ENCODE measurements around the gene WNK1.

WNK1 gene

DNA sequence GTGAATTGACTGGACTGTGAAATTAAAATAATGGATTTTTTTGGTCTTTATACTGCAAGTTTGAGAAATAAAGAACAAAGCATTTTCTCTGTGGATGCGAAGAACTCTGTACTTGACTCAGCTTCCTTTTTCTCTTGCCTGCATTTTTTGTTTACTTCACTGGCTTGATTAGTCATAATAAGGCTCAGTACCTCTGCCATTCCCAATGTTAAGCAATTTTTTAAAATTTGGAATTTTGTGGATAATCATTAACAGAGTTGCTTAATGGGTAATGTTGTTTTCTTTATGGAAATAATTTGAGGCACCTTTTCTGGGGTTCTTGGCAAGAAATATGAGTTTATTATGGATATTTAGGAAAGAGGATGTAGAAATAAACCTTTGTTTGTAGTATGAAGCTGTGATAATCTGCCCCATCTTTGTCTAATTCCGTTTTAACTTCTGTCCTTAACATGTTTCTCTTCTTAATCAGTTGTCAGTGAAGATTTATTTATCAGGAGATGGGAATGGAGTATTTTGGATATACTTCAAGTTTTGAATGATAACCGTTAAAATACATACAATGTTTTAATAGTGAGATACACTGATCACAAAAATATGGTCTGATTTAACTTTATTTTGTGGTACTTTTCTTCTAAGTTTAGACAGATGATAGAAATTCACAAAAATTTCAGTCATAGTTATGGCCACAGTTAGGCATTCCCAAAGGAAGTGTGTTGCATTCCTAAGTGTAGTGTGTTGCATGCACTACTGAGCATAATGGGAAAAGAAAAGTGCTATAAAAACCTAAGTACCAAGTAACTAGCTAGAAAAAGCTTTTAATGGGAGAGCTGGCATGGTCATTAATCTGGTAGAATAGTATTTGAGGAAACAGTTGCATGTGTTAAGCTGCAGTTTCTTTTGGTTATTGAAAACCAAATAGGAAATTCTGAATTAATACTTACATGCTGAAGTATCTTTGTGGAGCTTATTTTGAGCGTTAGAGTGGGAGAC, 27.7 kb downstream of the WNK1 start:
- Histone ChIP-seq H4K91ac (ENCODE audit: low read depth, low read length, poor library complexity) (no peak overlapping the region), H2AK5ac (ENCODE audit: low read depth, low read length) (no peak overlapping the region), H3K14ac (ENCODE audit: low read length) (no peak overlapping the region), H3K36me3 (replicated peaks in 1 of 2; ENCODE audit: control insufficient read depth in 2 of 2, insufficient read depth in 2 of 2, low read length in 2 of 2) (no peaks in the 10 kb centered on the region), H3K9me3 (replicated peaks in 1 of 2; ENCODE audit: control insufficient read depth in 2 of 2, insufficient read depth in 1 of 2, low read depth in 1 of 2, low read length in 2 of 2) (no peaks in the 10 kb centered on the region), H4K8ac (ENCODE audit: low read depth, low read length) (no peak overlapping the region), H3K79me1 (ENCODE audit: low read depth, low read length) (peaks cover 3% of the 10 kb centered on the region), H2AFZ (ENCODE audit: low read length) (no peak overlapping the region), H3K27ac (replicated peaks; ENCODE audit: low read length) (no peak overlapping the region), H3K4ac (ENCODE audit: low read length) (no peak overlapping the region), H3K9ac (ENCODE audit: low read depth, low read length, poor library complexity) (no peak overlapping the region), H3K23ac (ENCODE audit: low read depth, low read length, poor library complexity) (no peak overlapping the region), H2BK15ac (ENCODE audit: low read length) (no peak overlapping the region), H3K4me1 (ENCODE audit: control insufficient read depth in 2 of 2, insufficient read depth in 1 of 2, low read depth in 1 of 2, low read length in 2 of 2) (peaks cover 0 to 7% of the 10 kb centered on the region in 2 donors), H3K27me3 (ENCODE audit: control insufficient read depth in 3 of 3, insufficient read depth in 3 of 3, low read depth in 1 of 3, low read length in 3 of 3) (no peaks in the 10 kb centered on the region), H3K4me2 (ENCODE audit: insufficient read depth, low read length, poor library complexity, severe bottlenecking) (no peak overlapping the region), H2BK120ac (ENCODE audit: low read depth, low read length) (no peak overlapping the region), H3K18ac (ENCODE audit: low read length) (no peak overlapping the region), H2BK12ac (ENCODE audit: low read length) (no peak overlapping the region), H2BK5ac (ENCODE audit: low read length) (no peak overlapping the region), H3K4me3 (ENCODE audit: low read length in 2 of 2) (no peak overlapping the region)
- DNase-seq (ENCODE audit: low spot score) = no peak
- no CpG with 5 or more reads among the region's 4 CpGs for WGBS, 2 donors (ENCODE audit: extremely low coverage in 2 of 2, insufficient read length in 2 of 2, insufficient replicate concordance in 1 of 2)

DNA sequence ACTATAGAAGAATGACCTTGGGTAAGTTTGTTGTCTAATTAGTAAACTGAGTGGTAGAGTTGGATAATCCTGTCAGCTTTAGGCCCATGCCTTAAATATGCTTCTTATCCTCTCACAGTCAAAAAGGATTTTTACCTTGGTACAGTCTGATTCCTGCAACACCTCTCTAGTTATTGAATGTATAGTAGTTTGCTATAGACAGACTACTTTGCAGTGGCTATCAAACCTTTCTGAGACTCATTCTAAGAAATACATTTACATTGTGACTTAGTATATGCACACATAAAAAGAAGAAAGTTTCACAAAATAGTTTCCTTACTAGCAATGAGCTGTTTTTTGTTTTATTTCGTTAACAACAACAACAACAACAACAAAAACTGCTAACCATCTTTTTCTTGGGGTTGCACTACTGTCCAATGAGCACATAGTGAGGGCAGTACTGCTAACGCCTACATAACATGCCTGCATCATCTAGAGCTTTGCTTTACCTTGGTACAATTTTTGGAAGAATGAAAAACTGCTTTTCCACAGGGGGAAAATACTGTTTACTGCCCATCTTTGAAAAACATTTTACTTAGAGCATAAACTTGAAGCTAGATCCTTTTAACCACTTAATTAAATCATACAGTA, 28.5 kb downstream of the WNK1 start:
- Histone ChIP-seq H3K4me2 (ENCODE audit: insufficient read depth, low read length, poor library complexity, severe bottlenecking) (no peak overlapping the region), H3K9ac (ENCODE audit: low read depth, low read length, poor library complexity) (no peak overlapping the region), H2AFZ (ENCODE audit: low read length) (no peak overlapping the region), H3K79me1 (ENCODE audit: low read depth, low read length) (peaks cover 3% of the 10 kb centered on the region), H3K36me3 (replicated peaks in 1 of 2; ENCODE audit: control insufficient read depth in 2 of 2, insufficient read depth in 2 of 2, low read length in 2 of 2) (no peaks in the 10 kb centered on the region), H4K8ac (ENCODE audit: low read depth, low read length) (no peak overlapping the region), H3K27me3 (ENCODE audit: control insufficient read depth in 3 of 3, insufficient read depth in 3 of 3, low read depth in 1 of 3, low read length in 3 of 3) (no peaks in the 10 kb centered on the region), H3K4me1 (ENCODE audit: control insufficient read depth in 2 of 2, insufficient read depth in 1 of 2, low read depth in 1 of 2, low read length in 2 of 2) (peaks cover 0 to 7% of the 10 kb centered on the region in 2 donors), H3K23ac (ENCODE audit: low read depth, low read length, poor library complexity) (no peak overlapping the region), H3K9me3 (replicated peaks in 1 of 2; ENCODE audit: control insufficient read depth in 2 of 2, insufficient read depth in 1 of 2, low read depth in 1 of 2, low read length in 2 of 2) (no peaks in the 10 kb centered on the region), H2BK12ac (ENCODE audit: low read length) (no peak overlapping the region), H4K91ac (ENCODE audit: low read depth, low read length, poor library complexity) (no peak overlapping the region), H2BK15ac (ENCODE audit: low read length) (no peak overlapping the region), H2AK5ac (ENCODE audit: low read depth, low read length) (no peak overlapping the region), H3K14ac (ENCODE audit: low read length) (no peak overlapping the region), H3K4ac (ENCODE audit: low read length) (no peak overlapping the region), H2BK120ac (ENCODE audit: low read depth, low read length) (no peak overlapping the region), H3K18ac (ENCODE audit: low read length) (no peak overlapping the region), H3K4me3 (ENCODE audit: low read length in 2 of 2) (no peak overlapping the region), H2BK5ac (ENCODE audit: low read length) (no peak overlapping the region), H3K27ac (replicated peaks; ENCODE audit: low read length) (no peak overlapping the region)
- no CpG with 5 or more reads among the region's 2 CpGs for WGBS, 2 donors (ENCODE audit: extremely low coverage in 2 of 2, insufficient read length in 2 of 2, insufficient replicate concordance in 1 of 2)
- DNase-seq (ENCODE audit: low spot score) = no peak

DNA sequence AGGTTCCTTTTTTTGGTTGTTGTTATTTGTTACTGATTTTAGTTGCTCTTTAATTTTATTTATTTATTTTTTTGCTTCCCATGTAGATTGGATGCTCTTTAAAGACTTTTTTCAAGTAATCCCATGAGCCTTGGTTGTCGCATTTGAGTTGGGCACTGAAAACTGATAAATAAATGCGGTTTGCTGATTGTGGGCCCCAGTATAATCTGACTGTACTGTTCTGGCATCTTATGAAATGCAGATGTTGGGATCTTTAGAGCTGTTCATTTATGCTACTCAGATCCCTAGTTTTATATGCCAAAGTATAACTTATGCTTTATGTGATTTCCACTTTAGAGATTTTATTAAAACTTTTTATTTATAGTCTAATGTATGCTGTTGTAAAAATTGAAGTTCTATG, 33.3 kb downstream of the WNK1 start:
- Histone ChIP-seq H3K18ac (ENCODE audit: low read length) (no peak overlapping the region), H3K27ac (replicated peaks; ENCODE audit: low read length) (no peak overlapping the region), H2AK5ac (ENCODE audit: low read depth, low read length) (no peak overlapping the region), H3K4ac (ENCODE audit: low read length) (no peak overlapping the region), H2BK15ac (ENCODE audit: low read length) (no peak overlapping the region), H3K23ac (ENCODE audit: low read depth, low read length, poor library complexity) (no peak overlapping the region), H4K91ac (ENCODE audit: low read depth, low read length, poor library complexity) (no peak overlapping the region), H2AFZ (ENCODE audit: low read length) (no peak overlapping the region), H3K4me3 (ENCODE audit: low read length in 2 of 2) (no peak overlapping the region), H3K9me3 (replicated peaks in 1 of 2; ENCODE audit: control insufficient read depth in 2 of 2, insufficient read depth in 1 of 2, low read depth in 1 of 2, low read length in 2 of 2) (peaks cover 2 to 15% of the 10 kb centered on the region in 2 donors), H3K79me1 (ENCODE audit: low read depth, low read length) (no peaks in the 10 kb centered on the region), H4K8ac (ENCODE audit: low read depth, low read length) (no peak overlapping the region), H3K9ac (ENCODE audit: low read depth, low read length, poor library complexity) (no peak overlapping the region), H2BK120ac (ENCODE audit: low read depth, low read length) (no peak overlapping the region), H2BK12ac (ENCODE audit: low read length) (no peak overlapping the region), H3K14ac (ENCODE audit: low read length) (no peak overlapping the region), H3K4me2 (ENCODE audit: insufficient read depth, low read length, poor library complexity, severe bottlenecking) (no peak overlapping the region), H3K36me3 (replicated peaks in 1 of 2; ENCODE audit: control insufficient read depth in 2 of 2, insufficient read depth in 2 of 2, low read length in 2 of 2) (no peaks in the 10 kb centered on the region), H2BK5ac (ENCODE audit: low read length) (no peak overlapping the region), H3K4me1 (ENCODE audit: control insufficient read depth in 2 of 2, insufficient read depth in 1 of 2, low read depth in 1 of 2, low read length in 2 of 2) (no peaks in the 10 kb centered on the region), H3K27me3 (ENCODE audit: control insufficient read depth in 3 of 3, insufficient read depth in 3 of 3, low read depth in 1 of 3, low read length in 3 of 3) (no peaks in the 10 kb centered on the region)
- no peak for DNase-seq (ENCODE audit: low spot score)
- WGBS, 2 donors (ENCODE audit: extremely low coverage in 2 of 2, insufficient read length in 2 of 2, insufficient replicate concordance in 1 of 2) = no CpG with 5 or more reads among the region's 2 CpGs

DNA sequence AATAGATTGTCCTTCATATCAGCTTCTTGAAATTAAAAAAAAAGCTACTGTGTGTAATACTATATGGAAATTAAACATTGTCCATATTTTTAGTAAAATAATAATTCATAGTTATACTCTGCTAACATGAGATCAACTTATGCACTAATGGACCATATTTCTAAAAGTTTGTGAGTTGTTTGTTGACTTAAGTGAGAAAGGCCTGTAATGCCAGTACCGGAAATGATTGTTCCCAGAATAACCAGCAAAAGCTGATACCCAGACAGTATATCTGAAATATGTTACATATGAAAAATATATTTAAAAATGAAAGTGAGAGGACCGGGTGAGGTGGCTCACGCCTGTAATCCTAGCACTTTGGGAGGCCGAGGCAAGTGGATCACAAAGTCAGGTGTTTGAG, 35.9 kb downstream of the WNK1 start:
- Histone ChIP-seq H2BK120ac (ENCODE audit: low read depth, low read length) (no peak overlapping the region), H3K27me3 (ENCODE audit: control insufficient read depth in 3 of 3, insufficient read depth in 3 of 3, low read depth in 1 of 3, low read length in 3 of 3) (no peaks in the 10 kb centered on the region), H3K4ac (ENCODE audit: low read length) (no peak overlapping the region), H3K18ac (ENCODE audit: low read length) (no peak overlapping the region), H3K4me1 (ENCODE audit: control insufficient read depth in 2 of 2, insufficient read depth in 1 of 2, low read depth in 1 of 2, low read length in 2 of 2) (no peaks in the 10 kb centered on the region), H3K36me3 (replicated peaks in 1 of 2; ENCODE audit: control insufficient read depth in 2 of 2, insufficient read depth in 2 of 2, low read length in 2 of 2) (peaks cover 0 to 4% of the 10 kb centered on the region in 2 donors), H4K91ac (ENCODE audit: low read depth, low read length, poor library complexity) (no peak overlapping the region), H3K79me1 (ENCODE audit: low read depth, low read length) (no peaks in the 10 kb centered on the region), H3K4me3 (ENCODE audit: low read length in 2 of 2) (no peak overlapping the region), H2AFZ (ENCODE audit: low read length) (no peak overlapping the region), H3K27ac (replicated peaks; ENCODE audit: low read length) (no peak overlapping the region), H2BK15ac (ENCODE audit: low read length) (no peak overlapping the region), H2BK5ac (ENCODE audit: low read length) (no peak overlapping the region), H2AK5ac (ENCODE audit: low read depth, low read length) (no peak overlapping the region), H3K9me3 (replicated peaks in 1 of 2; ENCODE audit: control insufficient read depth in 2 of 2, insufficient read depth in 1 of 2, low read depth in 1 of 2, low read length in 2 of 2) (peaks cover 2 to 15% of the 10 kb centered on the region in 2 donors), H3K14ac (ENCODE audit: low read length) (no peak overlapping the region), H3K4me2 (ENCODE audit: insufficient read depth, low read length, poor library complexity, severe bottlenecking) (no peak overlapping the region), H4K8ac (ENCODE audit: low read depth, low read length) (no peak overlapping the region), H3K9ac (ENCODE audit: low read depth, low read length, poor library complexity) (no peak overlapping the region), H3K23ac (ENCODE audit: low read depth, low read length, poor library complexity) (no peak overlapping the region), H2BK12ac (ENCODE audit: low read length) (no peak overlapping the region)
- DNase-seq (ENCODE audit: low spot score) = no peak
- no CpG with 5 or more reads among the region's 4 CpGs for WGBS, 2 donors (ENCODE audit: extremely low coverage in 2 of 2, insufficient read length in 2 of 2, insufficient replicate concordance in 1 of 2)
